Esophagus muscularis mucosa (tissue), 4 donors: Measurements from ENCODE around the gene RASSF3. TPM values are rescaled to one million over a fixed set of nuclear protein-coding genes. Genes with fewer than 3 reads are reported as not detected.

Experiments used
- DNase-seq: peaks from one replicate; pipeline ENCODE4 v3.0.0-alpha.2; 2017; ENCODE audit errors: extremely low spot score
- H3K27ac ChIP-seq, 4 donors: fragments of 200-600 bp; sonication (generic); replicated peaks in 1 of 4; 1 replicate in 3 of 4; 2 replicates in 1 of 4; pipeline ENCODE4 v1.5.1; 2016 to 2019; ENCODE audit warnings: mild to moderate bottlenecking in 1 of 4
- H3K27me3 ChIP-seq, 4 donors: fragments of 200-600 bp; sonication (generic); one replicate each; pipeline versions ENCODE4 v1.5.1 to v1.6.0; 2016 to 2019
- H3K36me3 ChIP-seq, 4 donors: fragments of 200-600 bp; sonication (generic); one replicate each; pipeline ENCODE4 v1.5.1; 2016 to 2019
- H3K4me1 ChIP-seq, 4 donors: fragments of 200-600 bp; sonication (generic); one replicate each; pipeline ENCODE4 v1.5.1; 2016 to 2019
- H3K4me3 ChIP-seq, 4 donors: fragments of 200-600 bp; sonication (generic); 1 replicate in 2 of 4; 2 replicates in 2 of 4; pipeline ENCODE4 v1.5.1; 2016 to 2019; ENCODE audit warnings: mild to moderate bottlenecking in 4 of 4, moderate library complexity in 1 of 4
- H3K9me3 ChIP-seq, 4 donors: fragments of 200-600 bp; sonication (generic); 1 replicate in 3 of 4; 2 replicates in 1 of 4; pipeline ENCODE4 v1.5.1; 2016 to 2019
- EP300 ChIP-seq: sonication (generic); formaldehyde crosslinking; IDR thresholded peaks from one replicate; pipeline ENCODE4 v1.6.1; 2017; ENCODE audit warnings: antibody characterized with exemption
- POLR2A ChIP-seq: fragments of 450-650 bp; IDR thresholded peaks from one replicate; pipeline ENCODE4 v1.6.1; 2017; ENCODE audit warnings: antibody characterized with exemption, moderate library complexity, mild to moderate bottlenecking, low read depth
- POLR2AphosphoS5 ChIP-seq, 2 donors: sonication (generic); formaldehyde crosslinking; IDR thresholded peaks; one replicate each; pipeline ENCODE4 v1.6.1; 2017; ENCODE audit warnings: antibody characterized with exemption in 2 of 2
- WGBS: methylation state at CpG from one replicate; pipeline ENCODE4 v1.1.5; 2018; 5-methylcytosine and 5-hydroxymethylcytosine counted together
- intact Hi-C: fragments of 100-400 bp; cut with DNase I; formaldehyde crosslinking; loops from one replicate; pipeline ENCODE4 v1.15.1; 2023
- total RNA-seq, 4 donors: library from RNA; depleted of rRNA; stranded (reverse); fragments of >200 nt; gene quantifications; one replicate each; pipeline versions ENCODE4 v1.1.0 to v1.2.1, GENCODE V29; 2016
- TF ChIP-seq, protein P1 (sequence below), 3 experiments: fragments of 200-600 bp in 2 of 3; fragments of 450-650 bp in 1 of 3; sonication (generic) in 2 of 3; IDR thresholded peaks; one replicate each; pipeline ENCODE4 v1.5.1; 2017 to 2019; ENCODE audit warnings: antibody characterized with exemption in 3 of 3, mild to moderate bottlenecking in 2 of 3, moderate library complexity in 1 of 3

The RASSF3 gene
- total RNA-seq, 4 donors from 2014 or later: 124 to 299 (median 229) TPM

GRCh38 chr12:64671681-64672080 lies 61.4 kb downstream of the RASSF3 start:
- H3K27me3 ChIP-seq: no peaks in the 10 kb centered on the region
- H3K4me1 ChIP-seq: peaks cover 92 to 100% (median 100%) of the 10 kb centered on the region in 4 donors
- no peak overlapping the region for H3K4me3 ChIP-seq
- WGBS: 66% methylated on average over 4 of the region's 4 CpGs
- no peak for DNase-seq
- TF ChIP-seq POLR2A (no peak), EP300 (no peak), POLR2AphosphoS5 (IDR thresholded peaks at IDR 0.05) (no peak)
- TF ChIP-seq, protein P1, sequence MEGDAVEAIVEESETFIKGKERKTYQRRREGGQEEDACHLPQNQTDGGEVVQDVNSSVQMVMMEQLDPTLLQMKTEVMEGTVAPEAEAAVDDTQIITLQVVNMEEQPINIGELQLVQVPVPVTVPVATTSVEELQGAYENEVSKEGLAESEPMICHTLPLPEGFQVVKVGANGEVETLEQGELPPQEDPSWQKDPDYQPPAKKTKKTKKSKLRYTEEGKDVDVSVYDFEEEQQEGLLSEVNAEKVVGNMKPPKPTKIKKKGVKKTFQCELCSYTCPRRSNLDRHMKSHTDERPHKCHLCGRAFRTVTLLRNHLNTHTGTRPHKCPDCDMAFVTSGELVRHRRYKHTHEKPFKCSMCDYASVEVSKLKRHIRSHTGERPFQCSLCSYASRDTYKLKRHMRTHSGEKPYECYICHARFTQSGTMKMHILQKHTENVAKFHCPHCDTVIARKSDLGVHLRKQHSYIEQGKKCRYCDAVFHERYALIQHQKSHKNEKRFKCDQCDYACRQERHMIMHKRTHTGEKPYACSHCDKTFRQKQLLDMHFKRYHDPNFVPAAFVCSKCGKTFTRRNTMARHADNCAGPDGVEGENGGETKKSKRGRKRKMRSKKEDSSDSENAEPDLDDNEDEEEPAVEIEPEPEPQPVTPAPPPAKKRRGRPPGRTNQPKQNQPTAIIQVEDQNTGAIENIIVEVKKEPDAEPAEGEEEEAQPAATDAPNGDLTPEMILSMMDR (IDR thresholded peaks at IDR 0.05): no peak
- intact Hi-C loops: no loop called here
- no peaks in the 10 kb centered on the region for H3K36me3 ChIP-seq
- H3K27ac ChIP-seq: peak overlapping the region; percentile 82 to 85 (median 83)
- H3K9me3 ChIP-seq: no peaks in the 10 kb centered on the region

DNA sequence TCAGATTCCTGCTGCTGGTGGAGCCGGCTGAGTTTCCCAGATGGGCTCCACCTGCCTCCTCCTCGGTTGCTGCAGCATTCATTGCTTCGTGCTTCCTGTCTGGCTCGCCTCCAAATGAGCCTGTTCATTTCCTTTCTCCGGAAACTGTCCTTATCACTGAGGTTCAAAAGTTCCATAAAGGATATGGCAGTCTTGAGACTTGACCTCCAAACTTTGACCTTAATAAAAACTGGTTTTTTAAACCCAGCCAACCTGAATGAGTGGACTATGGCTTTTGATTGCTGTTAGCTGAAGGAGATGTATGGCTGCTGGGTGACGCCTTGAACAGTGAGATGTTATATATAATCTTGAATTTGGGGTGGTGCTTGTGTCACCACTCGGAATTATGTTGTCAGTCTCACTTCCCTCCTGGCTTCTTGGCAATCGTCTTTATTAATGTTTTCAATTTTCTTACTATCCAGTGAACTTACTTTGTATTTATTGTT lies 62.7 kb downstream of the RASSF3 start:
- DNase-seq: no peak
- WGBS: 11% methylated on average over 8 of the region's 8 CpGs
- Histone ChIP-seq H3K36me3 (no peaks in the 10 kb centered on the region), H3K27me3 (no peaks in the 10 kb centered on the region), H3K9me3 (no peaks in the 10 kb centered on the region), H3K27ac (peak overlapping the region; percentile 82 to 85 (median 83)), H3K4me1 (peaks cover 90 to 100% (median 100%) of the 10 kb centered on the region in 4 donors), H3K4me3 (no peak overlapping the region)
- intact Hi-C loops: no loop called here
- TF ChIP-seq EP300 (no peak), POLR2A (no peak), POLR2AphosphoS5 (IDR thresholded peaks at IDR 0.05) (no peak)
- TF ChIP-seq, protein P1 (IDR thresholded peaks at IDR 0.05): no peak

- intact Hi-C loops: no loop called here
- H3K36me3 ChIP-seq: no peaks in the 10 kb centered on the region
- H3K4me3 ChIP-seq: no peak overlapping the region
- no peaks in the 10 kb centered on the region for H3K27me3 ChIP-seq
- H3K9me3 ChIP-seq: no peaks in the 10 kb centered on the region
- peaks cover 87 to 100% (median 99%) of the 10 kb centered on the region in 4 donors for H3K4me1 ChIP-seq
- no peak for DNase-seq
- TF ChIP-seq EP300 (no peak), POLR2A (no peak), POLR2AphosphoS5 (IDR thresholded peaks at IDR 0.05) (peak; percentile 5 to 36)
- peak overlapping the region; percentile 82 to 85 (median 83) for H3K27ac ChIP-seq
- 47% methylated on average over 9 of the region's 9 CpGs for WGBS
Measured at GRCh38 chr12:64673490-64674169, 63.3 kb downstream of the RASSF3 start.

- TF ChIP-seq POLR2AphosphoS5 (IDR thresholded peaks at IDR 0.05) (no peak), POLR2A (no peak), EP300 (no peak)
- TF ChIP-seq, protein P1 (IDR thresholded peaks at IDR 0.05): no peak
- no peaks in the 10 kb centered on the region for H3K36me3 ChIP-seq
- intact Hi-C loops: no loop called here
- WGBS: 89% methylated on average over 10 of the region's 10 CpGs
- H3K4me1 ChIP-seq: peaks cover 89 to 100% (median 99%) of the 10 kb centered on the region in 4 donors
- no peak overlapping the region for H3K4me3 ChIP-seq
- DNase-seq: no peak
- H3K27ac ChIP-seq: peak overlapping the region; percentile 82 to 85 (median 83)
- H3K9me3 ChIP-seq: no peaks in the 10 kb centered on the region
- no peaks in the 10 kb centered on the region for H3K27me3 ChIP-seq
Measured at GRCh38 chr12:64674367-64674922, 64.2 kb downstream of the RASSF3 start.

DNA sequence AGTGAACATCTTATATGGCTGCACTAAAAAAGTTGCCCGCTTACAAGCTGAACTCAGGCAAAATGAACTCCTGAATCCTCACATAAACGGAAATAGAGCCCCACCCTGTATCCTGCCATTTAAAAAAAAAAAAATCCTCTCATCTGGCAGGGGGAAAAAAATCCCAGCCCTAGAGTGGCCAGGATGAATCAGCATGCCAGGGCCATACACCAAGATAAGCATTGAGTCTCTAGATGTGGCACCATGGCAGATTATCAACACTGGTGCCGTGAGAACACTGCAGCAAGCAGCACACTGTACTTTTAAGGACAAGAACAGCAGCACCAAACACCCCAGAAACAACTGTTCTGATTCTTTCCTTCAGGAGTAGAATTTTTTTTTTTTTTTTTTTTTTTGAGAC lies 65.5 kb downstream of the RASSF3 start:
- H3K36me3 ChIP-seq: no peaks in the 10 kb centered on the region
- TF ChIP-seq POLR2AphosphoS5 (IDR thresholded peaks at IDR 0.05): peak; percentile 57 to 66
- no peak for TF ChIP-seq POLR2A
- DNase-seq: no peak
- H3K9me3 ChIP-seq: no peaks in the 10 kb centered on the region
- H3K27ac ChIP-seq: peak overlapping the region; percentile 82 to 85 (median 83)
- H3K27me3 ChIP-seq: no peaks in the 10 kb centered on the region
- 17% methylated on average over 3 of the region's 3 CpGs for WGBS
- intact Hi-C loops: no loop called here
- peaks cover 89 to 100% (median 99%) of the 10 kb centered on the region in 4 donors for H3K4me1 ChIP-seq
- H3K4me3 ChIP-seq: no peak overlapping the region
